Measurements from ENCODE around the gene NR6A1. TPM values are rescaled to one million over a fixed set of nuclear protein-coding genes. Genes with fewer than 3 reads are reported as not detected.

Gene NR6A1
- total RNA-seq, 1 donor from 2014 or later: 302 TPM

DNA sequence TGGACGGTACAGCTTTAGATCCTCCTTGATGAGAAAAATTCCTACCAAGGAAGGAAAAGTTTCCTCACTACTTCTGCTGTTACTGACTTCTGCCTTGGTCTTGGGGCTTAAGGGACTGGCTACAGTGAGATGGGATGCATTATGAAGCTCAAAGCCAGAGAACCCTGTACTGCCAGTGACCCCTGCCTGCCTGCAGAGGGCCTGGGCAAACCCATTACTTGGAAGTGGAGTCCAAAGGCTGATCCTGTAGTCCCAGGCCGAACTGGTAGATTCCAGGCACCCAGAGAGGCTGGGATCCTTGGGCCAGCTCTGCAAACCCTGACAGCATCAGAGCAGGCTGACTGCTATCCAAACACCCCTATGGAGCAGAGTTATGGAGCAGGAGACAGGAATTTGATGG is 238.2 kb downstream of the NR6A1 start:
- peaks cover 11% of the 10 kb centered on the region for H3F3A ChIP-seq (ENCODE audit: low read depth)
- no peaks in the 10 kb centered on the region for H3K79me2 ChIP-seq (ENCODE audit: low read depth)
- H4K20me1 ChIP-seq (ENCODE audit: low read depth): peaks cover 40% of the 10 kb centered on the region
- H3K4me3 ChIP-seq: no peak overlapping the region
- no peak overlapping the region for H3K27ac ChIP-seq
- no peaks in the 10 kb centered on the region for H3K27me3 ChIP-seq
- H3K36me3 ChIP-seq: peaks cover 8% of the 10 kb centered on the region
- Mint-ChIP-seq H3K27ac (peak overlapping the region; percentile 36), H3K9me3 (no peaks in the 10 kb centered on the region), H3K4me3 (no peak overlapping the region), H3K27me3 (ENCODE audit: insufficient read depth, low read depth) (peaks cover 4% of the 10 kb centered on the region), H3K4me1 (no peaks in the 10 kb centered on the region), H3K36me3 (peaks cover 30% of the 10 kb centered on the region)
- no peak for TF ChIP-seq EZH2phosphoT487 (IDR thresholded peaks at IDR 0.05)
- TF ChIP-seq CTCF (IDR thresholded peaks at IDR 0.05): no peak
- TF ChIP-seq EZH2 (IDR thresholded peaks at IDR 0.05): no peak
- no peaks in the 10 kb centered on the region for H3K9me3 ChIP-seq (ENCODE audit: low read depth)
- no peak for DNase-seq (ENCODE audit: low spot score)
- no peak overlapping the region for H3K4me2 ChIP-seq
- no peaks in the 10 kb centered on the region for H3K4me1 ChIP-seq
- H2AFZ ChIP-seq (replicated peaks): no peak overlapping the region
- H3K9ac ChIP-seq: no peak overlapping the region

DNA sequence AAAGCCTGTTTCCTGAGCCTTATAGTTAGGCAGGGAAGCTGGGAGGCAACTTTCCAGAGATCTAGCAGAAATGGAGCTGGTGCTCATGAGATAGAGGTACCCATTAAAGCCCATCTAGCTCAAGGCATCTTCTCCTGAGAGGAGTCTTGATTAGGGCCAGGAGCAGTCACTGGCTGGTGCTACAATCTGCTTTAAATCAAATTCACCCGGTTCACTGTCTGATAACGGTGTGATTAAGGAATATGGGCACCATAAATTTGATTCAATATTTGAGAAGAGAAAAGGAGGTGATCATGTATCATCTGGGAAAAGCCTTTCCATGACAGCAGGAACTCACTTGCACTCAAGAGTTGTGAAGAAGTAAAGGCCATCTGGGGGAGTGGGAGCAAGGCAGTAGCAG is 240.0 kb downstream of the NR6A1 start:
- peaks cover 30% of the 10 kb centered on the region for H3K36me3 Mint-ChIP-seq
- Histone ChIP-seq H3K27me3 (no peaks in the 10 kb centered on the region), H3K9me3 (ENCODE audit: low read depth) (no peaks in the 10 kb centered on the region), H3K4me2 (no peak overlapping the region), H2AFZ (replicated peaks) (no peak overlapping the region), H3F3A (ENCODE audit: low read depth) (no peaks in the 10 kb centered on the region), H3K4me1 (no peaks in the 10 kb centered on the region), H3K79me2 (ENCODE audit: low read depth) (no peaks in the 10 kb centered on the region), H3K36me3 (peaks cover 8% of the 10 kb centered on the region), H3K27ac (no peak overlapping the region), H3K4me3 (no peak overlapping the region), H3K9ac (no peak overlapping the region), H4K20me1 (ENCODE audit: low read depth) (peaks cover 34% of the 10 kb centered on the region)
- H3K4me1 Mint-ChIP-seq: no peaks in the 10 kb centered on the region
- H3K4me3 Mint-ChIP-seq: no peak overlapping the region
- peak overlapping the region; percentile 43 for H3K27ac Mint-ChIP-seq
- TF ChIP-seq EZH2phosphoT487 (IDR thresholded peaks at IDR 0.05): no peak
- no peak for TF ChIP-seq EZH2 (IDR thresholded peaks at IDR 0.05)
- no peak for TF ChIP-seq CTCF (IDR thresholded peaks at IDR 0.05)
- no peak for DNase-seq (ENCODE audit: low spot score)
- H3K27me3 Mint-ChIP-seq (ENCODE audit: insufficient read depth, low read depth): peaks cover 4% of the 10 kb centered on the region
- no peaks in the 10 kb centered on the region for H3K9me3 Mint-ChIP-seq

GRCh38 chr9:124530246-124530645 is 240.9 kb downstream of the NR6A1 start:
- Mint-ChIP-seq H3K27me3 (ENCODE audit: insufficient read depth, low read depth) (peaks cover 4% of the 10 kb centered on the region), H3K4me3 (no peak overlapping the region), H3K36me3 (peaks cover 28% of the 10 kb centered on the region), H3K27ac (no peak overlapping the region), H3K9me3 (no peaks in the 10 kb centered on the region), H3K4me1 (no peaks in the 10 kb centered on the region)
- Histone ChIP-seq H4K20me1 (ENCODE audit: low read depth) (peaks cover 34% of the 10 kb centered on the region), H3K9me3 (ENCODE audit: low read depth) (no peaks in the 10 kb centered on the region), H2AFZ (replicated peaks) (no peak overlapping the region), H3K9ac (no peak overlapping the region), H3K4me3 (no peak overlapping the region), H3K36me3 (peaks cover 5% of the 10 kb centered on the region), H3K4me2 (no peak overlapping the region), H3K4me1 (no peaks in the 10 kb centered on the region), H3K27ac (no peak overlapping the region), H3K79me2 (ENCODE audit: low read depth) (no peaks in the 10 kb centered on the region), H3K27me3 (no peaks in the 10 kb centered on the region), H3F3A (ENCODE audit: low read depth) (no peaks in the 10 kb centered on the region)
- TF ChIP-seq EZH2phosphoT487 (IDR thresholded peaks at IDR 0.05) (no peak), CTCF (IDR thresholded peaks at IDR 0.05) (no peak), EZH2 (IDR thresholded peaks at IDR 0.05) (no peak)
- no peak for DNase-seq (ENCODE audit: low spot score)

Data from neural progenitor cell (in vitro differentiated cells).